GM12874 (cell line): ENCODE results near the gene LRIG3.

Experiments used
- TF ChIP-seq, protein P1 (sequence below): IDR thresholded peaks from 2 replicates; pipeline ENCODE4 v1.5.1; 2011; ENCODE audit warnings: low read depth, mild to moderate bottlenecking, control low read depth, low read length, moderate library complexity; ENCODE audit not compliant: insufficient read depth

LRIG3 gene

GRCh38 chr12:58886474-58886873, 33.8 kb downstream of the LRIG3 start:
- TF ChIP-seq, protein P1, sequence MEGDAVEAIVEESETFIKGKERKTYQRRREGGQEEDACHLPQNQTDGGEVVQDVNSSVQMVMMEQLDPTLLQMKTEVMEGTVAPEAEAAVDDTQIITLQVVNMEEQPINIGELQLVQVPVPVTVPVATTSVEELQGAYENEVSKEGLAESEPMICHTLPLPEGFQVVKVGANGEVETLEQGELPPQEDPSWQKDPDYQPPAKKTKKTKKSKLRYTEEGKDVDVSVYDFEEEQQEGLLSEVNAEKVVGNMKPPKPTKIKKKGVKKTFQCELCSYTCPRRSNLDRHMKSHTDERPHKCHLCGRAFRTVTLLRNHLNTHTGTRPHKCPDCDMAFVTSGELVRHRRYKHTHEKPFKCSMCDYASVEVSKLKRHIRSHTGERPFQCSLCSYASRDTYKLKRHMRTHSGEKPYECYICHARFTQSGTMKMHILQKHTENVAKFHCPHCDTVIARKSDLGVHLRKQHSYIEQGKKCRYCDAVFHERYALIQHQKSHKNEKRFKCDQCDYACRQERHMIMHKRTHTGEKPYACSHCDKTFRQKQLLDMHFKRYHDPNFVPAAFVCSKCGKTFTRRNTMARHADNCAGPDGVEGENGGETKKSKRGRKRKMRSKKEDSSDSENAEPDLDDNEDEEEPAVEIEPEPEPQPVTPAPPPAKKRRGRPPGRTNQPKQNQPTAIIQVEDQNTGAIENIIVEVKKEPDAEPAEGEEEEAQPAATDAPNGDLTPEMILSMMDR: no peak

DNA sequence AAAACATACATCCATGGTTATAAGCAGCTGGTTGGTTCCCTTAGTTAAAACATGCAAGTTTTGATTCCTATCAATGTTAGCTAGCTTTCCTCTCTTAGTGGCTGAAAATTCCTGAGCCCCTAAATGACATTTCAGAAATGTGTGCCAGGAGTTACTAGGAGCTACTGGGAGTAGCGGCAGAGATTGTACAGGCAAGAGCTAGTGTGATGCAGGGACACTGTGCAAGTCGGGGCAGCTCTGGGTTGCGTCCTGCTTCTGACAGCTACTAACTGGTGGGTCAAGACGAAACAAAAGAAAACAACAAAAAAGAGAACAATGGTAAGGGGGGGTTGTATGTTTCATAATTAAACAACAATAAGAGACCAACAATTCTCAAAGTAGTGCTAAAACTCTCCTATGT, 35.4 kb downstream of the LRIG3 start:
- TF ChIP-seq, protein P1: no peak

- TF ChIP-seq, protein P1: no peak
These were observed 36.5 kb downstream of the LRIG3 start for GRCh38 chr12:58883576-58884334.

GRCh38 chr12:58882826-58883225, 37.5 kb downstream of the LRIG3 start:
- TF ChIP-seq, protein P1: no peak

DNA sequence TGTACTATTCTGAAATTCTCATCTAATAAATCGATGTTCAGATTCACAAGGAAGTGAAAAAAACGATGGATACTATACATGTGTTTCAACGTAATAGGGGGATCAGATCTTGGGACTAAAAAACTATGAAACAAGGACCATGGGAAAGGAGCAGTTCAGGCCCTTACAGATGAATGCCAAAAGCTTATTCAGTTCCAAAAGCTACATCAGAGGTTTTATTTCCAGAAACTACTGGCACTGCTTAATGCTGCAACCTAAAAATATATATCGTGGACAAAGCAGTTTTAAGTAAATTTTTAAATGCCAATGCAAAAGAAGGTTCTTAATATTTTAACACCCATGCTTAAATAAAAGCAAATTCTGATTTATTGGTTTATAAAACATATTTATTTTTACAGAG, 38.5 kb downstream of the LRIG3 start:
- TF ChIP-seq, protein P1: no peak

DNA sequence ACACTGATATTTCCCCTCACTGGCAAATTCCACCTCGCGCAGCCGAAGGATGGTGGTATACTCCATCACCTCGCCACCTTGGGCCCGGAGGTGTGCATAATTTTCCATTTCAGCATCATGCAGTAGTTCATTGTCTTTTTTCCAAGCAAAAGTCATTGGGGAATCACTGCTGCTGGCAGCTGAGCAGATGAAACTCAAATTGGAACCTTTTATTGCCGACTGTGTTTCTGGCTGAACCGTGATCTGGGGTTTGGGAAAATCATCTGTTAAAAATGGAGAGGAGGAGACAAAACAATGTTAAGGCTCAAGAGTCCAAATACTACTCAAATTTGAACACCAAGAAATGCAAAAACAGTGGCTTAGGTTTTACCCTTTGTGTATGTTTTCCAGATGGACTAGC, 39.7 kb downstream of the LRIG3 start:
- TF ChIP-seq, protein P1: no peak

DNA sequence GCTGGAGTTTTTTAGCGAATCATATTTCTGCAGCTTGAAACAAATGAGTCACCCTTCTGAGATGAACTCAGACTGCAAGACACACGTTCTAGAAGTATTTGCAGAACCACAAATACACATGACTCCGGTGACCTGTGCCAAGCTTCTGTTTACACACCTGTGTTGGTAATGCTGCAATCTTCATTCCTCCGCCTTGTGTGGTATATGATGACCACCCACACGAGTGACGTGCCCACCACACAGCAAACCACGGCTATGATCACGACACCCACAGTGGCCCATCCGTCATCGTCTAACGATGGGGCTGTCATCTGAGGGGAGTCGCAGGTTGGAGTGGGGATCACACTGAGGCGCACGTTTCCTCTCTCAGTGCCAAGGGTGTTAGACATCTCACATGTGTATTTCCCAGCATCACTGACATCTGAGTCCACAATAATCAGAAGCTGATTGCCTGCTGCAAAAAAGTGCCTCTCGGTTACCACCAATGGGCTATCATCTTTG, 43.0 kb downstream of the LRIG3 start:
- TF ChIP-seq, protein P1: no peak
